ENCODE data around the gene C2CD3. TPM values are rescaled to one million over a fixed set of nuclear protein-coding genes. Genes with fewer than 3 reads are reported as not detected.

Gene C2CD3
- total RNA-seq, 1 experiment from 2014 or later = 22.0 TPM

DNA sequence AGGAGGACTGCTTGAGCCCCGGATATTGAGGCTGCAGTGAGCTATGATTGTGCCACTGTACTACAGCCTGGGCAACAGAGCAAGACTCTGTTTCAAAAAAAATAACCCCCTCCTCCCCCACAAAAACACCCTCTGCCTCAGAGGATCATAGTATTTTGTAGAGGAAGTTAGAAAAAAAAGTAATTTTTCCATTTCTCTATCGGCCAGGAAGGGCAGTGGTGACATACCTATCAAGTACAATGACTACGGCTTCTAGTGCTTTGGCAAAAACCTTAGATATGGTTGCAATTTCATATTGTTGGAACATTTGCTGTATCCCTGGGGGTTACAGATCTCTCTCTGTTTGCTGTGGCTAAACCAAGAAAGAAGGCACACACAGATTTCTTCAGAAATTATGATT, 28.9 kb downstream of the C2CD3 start:
- Mint-ChIP-seq H3K27me3 (ENCODE audit: low read depth) (no peaks in the 10 kb centered on the region), H3K27ac (no peak overlapping the region; a peak in 1 of 7 replicates), H3K4me3 (no peak overlapping the region), H3K36me3 (ENCODE audit: insufficient read depth in 1 of 3, low read depth in 3 of 3) (peaks cover 5 to 19% (median 19%) of the 10 kb centered on the region in 3 experiments; a peak in 5 of 7 replicates), H3K9me3 (no peaks in the 10 kb centered on the region), H3K4me1 (peaks cover 28 to 32% of the 10 kb centered on the region in 2 experiments)
- no peak overlapping the region for H3K9ac ChIP-seq (ENCODE audit: extremely low read depth, insufficient read length, low read length)
- H3K4me1 ChIP-seq (ENCODE audit: insufficient read depth, low read length) = peaks cover 3% of the 10 kb centered on the region; the same call in 1 of the 2 replicates
- no peak overlapping the region for H3K4me2 ChIP-seq (ENCODE audit: insufficient read depth, insufficient read length, low read length)
- no peak overlapping the region for H2BK5ac ChIP-seq (ENCODE audit: insufficient read length, low read length)
- no peak overlapping the region for H3K56ac ChIP-seq (ENCODE audit: insufficient read length, low read depth, low read length)
- no peak overlapping the region for H3K23ac ChIP-seq (ENCODE audit: insufficient read length, low read depth, low read length)
- no peak overlapping the region; the same call in 1 of the 2 replicates for H3K4ac ChIP-seq (ENCODE audit: low read depth, low read length)
- no peak overlapping the region for H2AK5ac ChIP-seq (ENCODE audit: insufficient read length, low read length)
- no peak overlapping the region for H3K18ac ChIP-seq (ENCODE audit: insufficient read length, low read depth, low read length)
- TF ChIP-seq, protein P1, sequence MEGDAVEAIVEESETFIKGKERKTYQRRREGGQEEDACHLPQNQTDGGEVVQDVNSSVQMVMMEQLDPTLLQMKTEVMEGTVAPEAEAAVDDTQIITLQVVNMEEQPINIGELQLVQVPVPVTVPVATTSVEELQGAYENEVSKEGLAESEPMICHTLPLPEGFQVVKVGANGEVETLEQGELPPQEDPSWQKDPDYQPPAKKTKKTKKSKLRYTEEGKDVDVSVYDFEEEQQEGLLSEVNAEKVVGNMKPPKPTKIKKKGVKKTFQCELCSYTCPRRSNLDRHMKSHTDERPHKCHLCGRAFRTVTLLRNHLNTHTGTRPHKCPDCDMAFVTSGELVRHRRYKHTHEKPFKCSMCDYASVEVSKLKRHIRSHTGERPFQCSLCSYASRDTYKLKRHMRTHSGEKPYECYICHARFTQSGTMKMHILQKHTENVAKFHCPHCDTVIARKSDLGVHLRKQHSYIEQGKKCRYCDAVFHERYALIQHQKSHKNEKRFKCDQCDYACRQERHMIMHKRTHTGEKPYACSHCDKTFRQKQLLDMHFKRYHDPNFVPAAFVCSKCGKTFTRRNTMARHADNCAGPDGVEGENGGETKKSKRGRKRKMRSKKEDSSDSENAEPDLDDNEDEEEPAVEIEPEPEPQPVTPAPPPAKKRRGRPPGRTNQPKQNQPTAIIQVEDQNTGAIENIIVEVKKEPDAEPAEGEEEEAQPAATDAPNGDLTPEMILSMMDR (conservative IDR thresholded peaks at IDR 0.05) = no peak
- no peaks in the 10 kb centered on the region for H3K9me3 ChIP-seq (ENCODE audit: control insufficient read depth, low read depth, low read length)
- H3K14ac ChIP-seq (ENCODE audit: insufficient read depth, low read length) = no peak overlapping the region
- H4K8ac ChIP-seq (replicated peaks; ENCODE audit: insufficient read length, low read depth, low read length) = no peak overlapping the region
- H4K20me1 ChIP-seq (ENCODE audit: control insufficient read depth, insufficient read depth, insufficient read length) = no peaks in the 10 kb centered on the region
- H3K27ac ChIP-seq (ENCODE audit: insufficient read length, low read depth, low read length) = no peak overlapping the region
- H2BK12ac ChIP-seq (ENCODE audit: insufficient read length, low read depth, low read length) = no peak overlapping the region
- H3K79me2 ChIP-seq (ENCODE audit: insufficient read depth, low read length) = no peaks in the 10 kb centered on the region
- no peak overlapping the region for H4K5ac ChIP-seq (ENCODE audit: insufficient read length, low read depth, low read length)
- H2BK20ac ChIP-seq (ENCODE audit: low read depth, low read length, poor library complexity, severe bottlenecking) = no peak overlapping the region
- H3K27me3 ChIP-seq (ENCODE audit: insufficient read depth, low read length) = no peaks in the 10 kb centered on the region
- no peak for DNase-seq
- no CpG with 5 or more reads among the region's 3 CpGs for WGBS (ENCODE audit: extremely low coverage, insufficient read length, low lambda C conversion rate)
- no peak overlapping the region for H3T11ph ChIP-seq (ENCODE audit: low read length)
- H3K79me1 ChIP-seq (ENCODE audit: insufficient read depth, low read depth, low read length, poor library complexity, severe bottlenecking) = no peaks in the 10 kb centered on the region
- no peak overlapping the region for H4K91ac ChIP-seq (ENCODE audit: insufficient read length, low read depth, low read length)
- H3K23me2 ChIP-seq (ENCODE audit: insufficient read length, low read depth, low read length, poor library complexity, severe bottlenecking) = no peaks in the 10 kb centered on the region
- no peak overlapping the region for H2AFZ ChIP-seq (ENCODE audit: low read length)
- H2BK15ac ChIP-seq (ENCODE audit: low read depth, low read length) = no peak overlapping the region
- H2BK120ac ChIP-seq (ENCODE audit: low read depth, low read length, poor library complexity, severe bottlenecking) = no peak overlapping the region

Measured in H9 (cell line).